B cell (primary cell): ENCODE data around the gene OTUD5. TPM values are rescaled to one million over a fixed set of nuclear protein-coding genes. Genes with fewer than 3 reads are reported as not detected.

Source experiments
- ATAC-seq: fragments of 200-7000 bp; cut with Tn5 transposase; one replicate; pipeline ENCODE4 v1.10.0; 2021; ENCODE audit warnings: low read depth, mild to moderate bottlenecking, moderate number of reproducible peaks, moderate library complexity
- CTCF ChIA-PET: fragments of 350-600 bp; sonication (Branson Sonifier 250); formaldehyde crosslinking; loops from one replicate; lab custom pipeline; 2021; ENCODE audit warnings: antibody characterized with exemption, inconsistent platforms; lab: Charles Lee
- POLR2A ChIA-PET: fragments of 350-600 bp; sonication (Branson Sonifier 250); formaldehyde crosslinking; loops from one replicate; lab custom pipeline; 2021; ENCODE audit warnings: antibody characterized with exemption; lab: Charles Lee
- DNase-seq: peaks from one replicate; pipeline ENCODE4 v3.0.0; 2013
- H2AFZ ChIP-seq: 2 replicates; pipeline ENCODE4 v1.6.1; 2012; ENCODE audit warnings: mild to moderate bottlenecking, low read depth, low read length; ENCODE audit not compliant: insufficient read depth, poor library complexity, severe bottlenecking
- H3K27ac ChIP-seq, 2 donors: 1 replicate in 1 of 2; 2 replicates in 1 of 2; pipeline ENCODE4 v1.5.1; 2012 to 2013; ENCODE audit warnings: low read length in 2 of 2, mild to moderate bottlenecking in 2 of 2, moderate library complexity in 1 of 2
- H3K27me3 ChIP-seq, 4 experiments: fragments of 200-600 bp in 1 of 4; sonication (generic) in 1 of 4; replicated peaks in 1 of 4; 1 replicate in 2 of 4; 2 replicates in 2 of 4; pipeline versions ENCODE4 v1.6.1 to v1.7.0; 2013 to 2016; ENCODE audit warnings: low read length in 3 of 4, mild to moderate bottlenecking in 2 of 4, mixed read lengths in 1 of 4, moderate library complexity in 1 of 4; ENCODE audit not compliant: insufficient read depth in 4 of 4, control insufficient read depth in 3 of 4; ENCODE audit errors: control extremely low read depth in 1 of 4
- H3K36me3 ChIP-seq, 2 experiments: replicated peaks in 1 of 2; 1 replicate in 1 of 2; 2 replicates in 1 of 2; pipeline versions ENCODE4 v1.6.1 to v1.7.1; 2013; ENCODE audit warnings: low read length in 1 of 2; ENCODE audit not compliant: insufficient read depth in 2 of 2, control insufficient read depth in 1 of 2; ENCODE audit errors: control extremely low read depth in 1 of 2, extremely low read depth in 1 of 2
- H3K4me1 ChIP-seq, 2 donors: fragments of 200-600 bp in 1 of 2; sonication (generic) in 1 of 2; 1 replicate in 1 of 2; 2 replicates in 1 of 2; pipeline versions ENCODE4 v1.5.1 to v1.6.1; 2013 to 2017; ENCODE audit warnings: low read length in 2 of 2; ENCODE audit not compliant: control insufficient read depth in 2 of 2, insufficient read depth in 2 of 2
- H3K4me2 ChIP-seq: replicated peaks from 2 replicates; pipeline ENCODE3; 2012; ENCODE audit warnings: mild to moderate bottlenecking, low read depth, low read length; ENCODE audit not compliant: poor library complexity, severe bottlenecking
- H3K4me3 ChIP-seq, 5 experiments: fragments of 200-600 bp in 1 of 5; sonication (generic) in 1 of 5; 1 replicate in 3 of 5; 2 replicates in 2 of 5; pipeline versions ENCODE4 v1.5.1 to v1.7.0; 2011 to 2016; ENCODE audit warnings: low read length in 4 of 5, mild to moderate bottlenecking in 4 of 5, low read depth in 2 of 5, control low read depth in 1 of 5, moderate library complexity in 1 of 5; ENCODE audit not compliant: insufficient read depth in 1 of 5; ENCODE audit errors: control extremely low read depth in 1 of 5, extremely low read depth in 1 of 5
- H3K79me2 ChIP-seq: fragments of 200-600 bp; sonication (generic); one replicate; pipeline ENCODE4 v1.6.0; 2016; ENCODE audit warnings: low read length; ENCODE audit not compliant: control insufficient read depth, insufficient read depth
- H3K9ac ChIP-seq: fragments of 200-600 bp; sonication (generic); 2 replicates; pipeline ENCODE4 v1.6.1; 2017; ENCODE audit warnings: mild to moderate bottlenecking, low read length, moderate library complexity
- H3K9me3 ChIP-seq, 3 donors: one replicate each; pipeline versions ENCODE4 v1.6.1 to v1.7.1; 2013; ENCODE audit warnings: low read length in 2 of 3; ENCODE audit not compliant: control insufficient read depth in 2 of 3, insufficient read depth in 1 of 3; ENCODE audit errors: control extremely low read depth in 1 of 3
- H4K20me1 ChIP-seq: 2 replicates; pipeline ENCODE4 v1.6.0; 2012; ENCODE audit warnings: mild to moderate bottlenecking, low read length; ENCODE audit not compliant: insufficient read depth, control insufficient read depth, poor library complexity, severe bottlenecking
- H3K27ac Mint-ChIP-seq: one replicate; pipeline ENCODE4 v1.8.0; 2021; ENCODE audit warnings: mixed read lengths
- H3K27me3 Mint-ChIP-seq: one replicate; pipeline ENCODE4 v1.8.0; 2021; ENCODE audit warnings: mixed read lengths
- H3K4me1 Mint-ChIP-seq: one replicate; pipeline ENCODE4 v1.8.0; 2021; ENCODE audit warnings: mixed read lengths
- H3K4me3 Mint-ChIP-seq: one replicate; pipeline ENCODE4 v1.8.0; 2021; ENCODE audit warnings: mixed read lengths
- H3K9me3 Mint-ChIP-seq: one replicate; pipeline ENCODE4 v1.8.0; 2022; ENCODE audit warnings: mixed read lengths; ENCODE audit not compliant: insufficient read depth
- EZH2 ChIP-seq: IDR thresholded peaks from 2 replicates; pipeline ENCODE4 v1.6.1; 2012; ENCODE audit warnings: borderline replicate concordance, low read depth, mild to moderate bottlenecking, moderate library complexity, low read length; ENCODE audit not compliant: insufficient read depth, poor library complexity, severe bottlenecking
- WGBS: methylation state at CpG from one replicate; pipeline ENCODE4 v1.1.5; 2013; ENCODE audit warnings: missing lambda C conversion rate; ENCODE audit not compliant: insufficient coverage; 5-methylcytosine and 5-hydroxymethylcytosine counted together
- intact Hi-C: fragments of 100-400 bp; cut with micrococcal nuclease; formaldehyde crosslinking; loops from one replicate; pipeline ENCODE4 v1.10.0; 2022
- polyA plus RNA-seq: library from polyadenylated mRNA; depleted of rRNA; stranded (reverse); fragments of >200 nt; gene quantifications from 2 replicates; pipeline ENCODE4 v1.2.3, GENCODE V29; 2012
- total RNA-seq, 2 donors: library from RNA; stranded (reverse); fragments of 120-200 nt in 1 of 2; gene quantifications; 1 replicate in 1 of 2; 2 replicates in 1 of 2; pipeline versions ENCODE4 v1.2.3 to v1.2.4, GENCODE V29; 2013 to 2022
- TF ChIP-seq, protein P1 (sequence below): fragments of 200-600 bp; IDR thresholded peaks from one replicate; pipeline ENCODE4 v1.8.0; 2022; ENCODE audit warnings: antibody characterized with exemption, mild to moderate bottlenecking

Gene OTUD5
- total and polyA plus RNA-seq, 2 donors (not counting 1 experiment from before 2014, with no cell fraction given): 105 to 116 TPM

GRCh38 chrX:48936429-48937053 lies 20.9 kb downstream of the OTUD5 start:
- Mint-ChIP-seq H3K4me1 (peaks cover 75% of the 10 kb centered on the region), H3K9me3 (no peaks in the 10 kb centered on the region), H3K27me3 (no peaks in the 10 kb centered on the region), H3K27ac (peak overlapping the region; percentile 99), H3K4me3 (peak overlapping the region; percentile 84)
- Histone ChIP-seq H3K4me2 (peak overlapping the region; percentile 77), H3K27me3 (no peaks in the 10 kb centered on the region), H2AFZ (no peak overlapping the region), H3K27ac (peak overlapping the region; percentile 99), H3K36me3 (peaks cover 0 to 21% of the 10 kb centered on the region in 2 experiments), H3K4me1 (peaks cover 85 to 89% of the 10 kb centered on the region in 2 donors), H3K4me3 (peak overlapping the region in 3 of 5 experiments; percentile 34 to 57 (median 37)), H3K79me2 (peaks cover 30% of the 10 kb centered on the region), H3K9me3 (no peaks in the 10 kb centered on the region), H4K20me1 (no peaks in the 10 kb centered on the region), H3K9ac (peak overlapping the region; percentile 69)
- ATAC-seq (peak; percentile 0), DNase-seq (no peak)
- WGBS: 96% methylated on average over 6 of the region's 8 CpGs
- POLR2A ChIA-PET: interaction anchor here (0.6 to 5.6 kb wide), 9 partner anchors 9 to 397 kb away, joined by 3 to 101 read pairs (median 7); partner anchors contain the start of genes GRIPAP1, PIM2, PQBP1 and SLC35A2
- CTCF ChIA-PET: interaction anchor here (1.2 to 3.7 kb wide), 9 partner anchors 9 to 288 kb away, joined by 5 to 30 read pairs (median 9); partner anchors contain the start of genes PIM2, PQBP1, SLC35A2 and TIMM17B
- intact Hi-C loops: loop anchor here (1.0 to 10.0 kb wide), 9 partner anchors 19 to 362 kb away; partner anchors contain the start of genes HDAC6, RBM3, TFE3 and WDR13
- TF ChIP-seq EZH2: no peak
- TF ChIP-seq, protein P1, sequence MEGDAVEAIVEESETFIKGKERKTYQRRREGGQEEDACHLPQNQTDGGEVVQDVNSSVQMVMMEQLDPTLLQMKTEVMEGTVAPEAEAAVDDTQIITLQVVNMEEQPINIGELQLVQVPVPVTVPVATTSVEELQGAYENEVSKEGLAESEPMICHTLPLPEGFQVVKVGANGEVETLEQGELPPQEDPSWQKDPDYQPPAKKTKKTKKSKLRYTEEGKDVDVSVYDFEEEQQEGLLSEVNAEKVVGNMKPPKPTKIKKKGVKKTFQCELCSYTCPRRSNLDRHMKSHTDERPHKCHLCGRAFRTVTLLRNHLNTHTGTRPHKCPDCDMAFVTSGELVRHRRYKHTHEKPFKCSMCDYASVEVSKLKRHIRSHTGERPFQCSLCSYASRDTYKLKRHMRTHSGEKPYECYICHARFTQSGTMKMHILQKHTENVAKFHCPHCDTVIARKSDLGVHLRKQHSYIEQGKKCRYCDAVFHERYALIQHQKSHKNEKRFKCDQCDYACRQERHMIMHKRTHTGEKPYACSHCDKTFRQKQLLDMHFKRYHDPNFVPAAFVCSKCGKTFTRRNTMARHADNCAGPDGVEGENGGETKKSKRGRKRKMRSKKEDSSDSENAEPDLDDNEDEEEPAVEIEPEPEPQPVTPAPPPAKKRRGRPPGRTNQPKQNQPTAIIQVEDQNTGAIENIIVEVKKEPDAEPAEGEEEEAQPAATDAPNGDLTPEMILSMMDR: no peak

- peaks cover 69% of the 10 kb centered on the region for H3K4me1 Mint-ChIP-seq
- Histone ChIP-seq H3K4me2 (peak overlapping the region; percentile 54), H3K9ac (no peak overlapping the region), H3K4me3 (no peak overlapping the region), H4K20me1 (no peaks in the 10 kb centered on the region), H3K27ac (peak overlapping the region; percentile 51 to 77), H3K36me3 (peaks cover 0 to 22% of the 10 kb centered on the region in 2 experiments), H3K79me2 (peaks cover 25% of the 10 kb centered on the region), H3K9me3 (no peaks in the 10 kb centered on the region), H3K27me3 (no peaks in the 10 kb centered on the region), H3K4me1 (peaks cover 73 to 77% of the 10 kb centered on the region in 2 donors), H2AFZ (no peak overlapping the region)
- WGBS: no CpG with 5 or more reads among the region's 1 CpG
- DNase-seq (no peak), ATAC-seq (no peak)
- no peaks in the 10 kb centered on the region for H3K9me3 Mint-ChIP-seq
- POLR2A ChIA-PET: no interaction called here
- H3K27me3 Mint-ChIP-seq: no peaks in the 10 kb centered on the region
- CTCF ChIA-PET: no interaction called here
- intact Hi-C loops: loop anchor here (5.0 to 10.0 kb wide), 3 partner anchors 133 to 338 kb away; partner anchors contain the start of genes HDAC6 and WDR13
- H3K27ac Mint-ChIP-seq: peak overlapping the region; percentile 99
- H3K4me3 Mint-ChIP-seq: no peak overlapping the region
- TF ChIP-seq, protein P1: no peak
- no peak for TF ChIP-seq EZH2
These were observed 22.1 kb downstream of the OTUD5 start for GRCh38 chrX:48935301-48935670.
